T-cell (primary cell): ENCODE results near the gene VGLL2. TPM values are rescaled to one million over a fixed set of nuclear protein-coding genes. Genes with fewer than 3 reads are reported as not detected.

Experiments used
- ATAC-seq, 4 experiments: fragments of 200-7000 bp in 3 of 4; fragments of 150-1000 bp in 1 of 4; cut with Tn5 transposase; replicated peaks in 1 of 4; 1 replicate in 3 of 4; 2 replicates in 1 of 4; pipeline ENCODE4 v1.10.0; 2021; ENCODE audit warnings: moderate library complexity in 3 of 4, mild to moderate bottlenecking in 2 of 4, moderate number of reproducible peaks in 1 of 4
- CTCF ChIA-PET, 2 donors: fragments of 300-600 bp; sonication (Branson Sonifier 250); formaldehyde crosslinking; loops; one replicate each; lab custom pipeline; 2022; ENCODE audit warnings: antibody characterized with exemption in 2 of 2; lab: Charles Lee
- POLR2A ChIA-PET, 2 donors: fragments of 300-600 bp; sonication (Branson Sonifier 250); formaldehyde crosslinking; loops; one replicate each; lab custom pipeline; 2022; ENCODE audit warnings: antibody characterized with exemption in 2 of 2; lab: Charles Lee
- DNase-seq, 35 experiments: peaks; one replicate each; pipeline versions ENCODE4 v3.0.0 to v3.0.0-alpha.2; 2013 to 2023
- H3K27ac ChIP-seq: one replicate; pipeline ENCODE4 v1.5.1; 2013; ENCODE audit warnings: low read length
- H3K27me3 ChIP-seq, 2 experiments: replicated peaks in 1 of 2; 1 replicate in 1 of 2; 2 replicates in 1 of 2; pipeline versions ENCODE4 v1.6.1 to v1.7.0; 2013; ENCODE audit warnings: low read length in 1 of 2, mixed read lengths in 1 of 2; ENCODE audit not compliant: control insufficient read depth in 2 of 2, insufficient read depth in 2 of 2; ENCODE audit errors: extremely low read depth in 1 of 2
- H3K36me3 ChIP-seq, 2 donors: 1 replicate in 1 of 2; 2 replicates in 1 of 2; pipeline versions ENCODE4 v1.6.1 to v1.7.0; 2013; ENCODE audit warnings: low read length in 1 of 2; ENCODE audit not compliant: control insufficient read depth in 2 of 2, insufficient read depth in 1 of 2; ENCODE audit errors: extremely low read depth in 1 of 2
- H3K4me1 ChIP-seq, 2 experiments: 1 replicate in 1 of 2; 2 replicates in 1 of 2; pipeline versions ENCODE4 v1.6.1 to v1.7.0; 2013; ENCODE audit warnings: low read length in 2 of 2, mixed read lengths in 1 of 2; ENCODE audit not compliant: insufficient read depth in 2 of 2, control insufficient read depth in 1 of 2; ENCODE audit errors: extremely low read depth in 1 of 2
- H3K4me3 ChIP-seq, 2 donors: 1 replicate in 1 of 2; 2 replicates in 1 of 2; pipeline versions ENCODE4 v1.5.1 to v1.7.0; 2013; ENCODE audit warnings: mild to moderate bottlenecking in 2 of 2, low read length in 1 of 2, moderate library complexity in 1 of 2; ENCODE audit not compliant: control insufficient read depth in 1 of 2; ENCODE audit errors: extremely low read depth in 1 of 2
- H3K9me3 ChIP-seq: 2 replicates; pipeline ENCODE4 v1.7.0; 2013
- H3K27ac Mint-ChIP-seq, 2 donors: one replicate each; pipeline ENCODE4 v1.8.0; 2020 to 2021; ENCODE audit warnings: mild to moderate bottlenecking in 2 of 2, mixed read lengths in 2 of 2
- H3K27me3 Mint-ChIP-seq, 2 donors: one replicate each; pipeline ENCODE4 v1.8.0; 2021 to 2022; ENCODE audit warnings: mixed read lengths in 2 of 2
- H3K36me3 Mint-ChIP-seq: one replicate; pipeline ENCODE4 v1.8.0; 2021; ENCODE audit warnings: mixed read lengths
- H3K4me1 Mint-ChIP-seq, 3 donors: one replicate each; pipeline ENCODE4 v1.8.0; 2020 to 2022; ENCODE audit warnings: mixed read lengths in 3 of 3, mild to moderate bottlenecking in 1 of 3
- H3K4me3 Mint-ChIP-seq, 3 donors: one replicate each; pipeline ENCODE4 v1.8.0; 2020 to 2022; ENCODE audit warnings: mild to moderate bottlenecking in 3 of 3, mixed read lengths in 3 of 3, moderate library complexity in 3 of 3
- H3K9me3 Mint-ChIP-seq, 3 donors: one replicate each; pipeline ENCODE4 v1.8.0; 2020 to 2022; ENCODE audit warnings: mixed read lengths in 3 of 3
- WGBS: methylation state at CpG from one replicate; pipeline ENCODE4 v1.1.5; 2013; ENCODE audit warnings: missing lambda C conversion rate; ENCODE audit not compliant: insufficient coverage; 5-methylcytosine and 5-hydroxymethylcytosine counted together
- total RNA-seq, 35 experiments: library from RNA in 6 of 35; stranded (reverse) in 6 of 35; fragments of 120-200 nt in 1 of 35; gene quantifications; one replicate each; pipeline versions ENCODE4 v1.2.1 to v1.2.4 and lab custom pipeline; 2013 to 2026

The VGLL2 gene
- total RNA-seq, 5 donors from 2014 or later (not counting 1 experiment from before 2014, with no cell fraction given) = not detected

DNA sequence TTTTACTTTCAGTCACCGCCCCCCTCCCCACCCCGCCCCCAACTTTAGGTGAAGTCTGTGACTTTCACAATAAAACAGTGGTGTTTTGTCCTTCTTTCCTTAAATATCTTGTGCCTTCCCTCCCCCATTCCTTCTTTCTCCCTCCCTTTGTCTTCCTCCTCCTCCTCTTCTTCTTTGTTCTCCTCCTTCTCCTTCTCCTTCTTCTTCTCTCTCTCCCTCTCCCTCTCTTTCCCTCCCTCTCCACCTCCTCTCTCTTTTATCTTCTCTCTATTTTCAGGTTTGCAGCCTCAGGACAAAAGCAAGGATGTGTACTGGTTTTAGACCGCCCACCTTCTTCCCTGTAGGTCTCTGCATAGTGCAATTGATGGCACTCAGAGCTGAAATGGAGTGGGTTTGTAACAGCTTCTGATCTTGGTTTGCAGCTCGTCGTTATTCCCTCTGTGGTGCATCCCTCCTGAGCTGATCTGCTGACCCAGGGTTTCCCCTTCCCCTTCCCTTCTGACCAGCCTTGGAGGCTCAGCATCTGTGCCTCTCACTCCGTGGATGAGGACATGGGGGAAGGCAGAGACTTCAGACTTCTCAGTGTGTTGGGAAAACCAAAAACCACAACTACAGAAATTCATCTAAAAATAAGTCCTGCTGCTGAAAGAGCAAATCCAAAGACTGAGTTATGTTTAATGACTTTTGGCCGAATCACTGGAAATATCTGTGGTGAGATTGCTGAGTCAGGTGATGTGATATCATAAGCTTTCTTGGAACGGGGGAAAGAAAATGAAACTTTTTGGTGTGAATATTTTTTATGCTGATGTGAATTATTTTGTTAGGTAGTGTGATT is 6.9 kb downstream of the VGLL2 start:
- POLR2A ChIA-PET = no interaction called here
- no peak overlapping the region for H3K27ac Mint-ChIP-seq
- CTCF ChIA-PET = no interaction called here

DNA sequence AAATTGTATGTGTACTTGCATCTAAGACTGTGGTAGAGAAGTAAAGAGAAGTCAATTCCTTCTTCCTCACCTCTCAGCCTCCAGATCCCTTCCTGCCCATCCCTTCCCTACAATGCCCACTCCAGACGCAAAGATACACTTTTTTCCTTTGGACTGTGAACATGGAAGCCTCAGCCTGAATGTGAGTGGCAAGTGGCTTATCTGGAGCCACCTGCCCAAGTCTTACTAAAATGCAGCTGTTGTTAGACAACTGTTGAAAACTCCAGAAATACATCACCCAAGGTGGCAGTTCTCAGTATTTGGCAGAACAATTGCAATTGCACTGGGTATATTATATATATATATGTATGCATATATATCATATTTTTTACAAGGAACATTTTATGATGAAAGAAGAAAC is 7.5 kb downstream of the VGLL2 start:
- Histone ChIP-seq H3K4me3 (no peak overlapping the region), H3K4me1 (peaks cover 0 to 5% of the 10 kb centered on the region in 2 experiments), H3K9me3 (no peaks in the 10 kb centered on the region), H3K27ac (no peak overlapping the region), H3K36me3 (no peaks in the 10 kb centered on the region), H3K27me3 (peaks cover 17 to 31% of the 10 kb centered on the region in 2 experiments)
- Mint-ChIP-seq H3K9me3 (no peaks in the 10 kb centered on the region), H3K4me3 (no peak overlapping the region), H3K27ac (no peak overlapping the region), H3K4me1 (peaks cover 0 to 9% (median 3%) of the 10 kb centered on the region in 3 donors), H3K36me3 (no peaks in the 10 kb centered on the region), H3K27me3 (peaks cover 63 to 71% of the 10 kb centered on the region in 2 donors)
- CTCF ChIA-PET = no interaction called here
- POLR2A ChIA-PET = no interaction called here
- DNase-seq (no peak), ATAC-seq (no peak)
- no CpG with 5 or more reads among the region's 1 CpG for WGBS

More for the DNA sequence above, 6.9 kb downstream of the VGLL2 start:
- Mint-ChIP-seq H3K27me3 (peaks cover 70 to 78% of the 10 kb centered on the region in 2 donors), H3K36me3 (no peaks in the 10 kb centered on the region), H3K9me3 (no peaks in the 10 kb centered on the region), H3K4me3 (no peak overlapping the region), H3K4me1 (peaks cover 0 to 9% (median 3%) of the 10 kb centered on the region in 3 donors)
- Histone ChIP-seq H3K27ac (no peak overlapping the region), H3K4me3 (no peak overlapping the region), H3K4me1 (peaks cover 0 to 5% of the 10 kb centered on the region in 2 experiments), H3K9me3 (no peaks in the 10 kb centered on the region), H3K36me3 (no peaks in the 10 kb centered on the region), H3K27me3 (peaks cover 22 to 36% of the 10 kb centered on the region in 2 experiments)
- ATAC-seq (no peak), DNase-seq (no peak)
- 16% methylated on average over 3 of the region's 8 CpGs for WGBS

DNA sequence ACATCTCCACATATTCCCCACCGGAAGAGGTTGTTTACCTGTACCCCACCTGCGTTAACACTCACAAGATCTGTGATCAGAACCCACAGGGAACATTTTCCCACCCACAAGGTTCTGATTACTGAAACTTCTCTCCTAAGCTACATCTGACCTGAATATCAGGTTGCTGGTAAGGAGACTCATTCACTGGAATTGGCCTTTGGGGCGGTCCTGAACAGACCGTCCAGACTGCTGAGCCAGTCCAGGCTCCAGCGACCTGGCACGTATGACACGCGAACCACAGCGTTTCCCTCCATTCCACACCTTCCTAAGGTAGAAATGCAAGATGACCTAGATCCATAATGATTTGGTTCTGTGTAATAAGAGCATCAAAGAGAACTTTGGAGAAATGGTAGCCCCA is 9.8 kb downstream of the VGLL2 start:
- ChIA-PET POLR2A (no interaction called here), CTCF (no interaction called here)
- Mint-ChIP-seq H3K9me3 (no peaks in the 10 kb centered on the region), H3K36me3 (no peaks in the 10 kb centered on the region), H3K4me3 (no peak overlapping the region), H3K27me3 (peaks cover 47 to 55% of the 10 kb centered on the region in 2 donors), H3K27ac (no peak overlapping the region), H3K4me1 (peaks cover 0 to 3% (median 0%) of the 10 kb centered on the region in 3 donors)
- Histone ChIP-seq H3K27ac (no peak overlapping the region), H3K9me3 (no peaks in the 10 kb centered on the region), H3K4me3 (no peak overlapping the region), H3K36me3 (no peaks in the 10 kb centered on the region), H3K4me1 (peaks cover 0 to 2% of the 10 kb centered on the region in 2 experiments), H3K27me3 (peaks cover 8 to 21% of the 10 kb centered on the region in 2 experiments)
- DNase-seq (no peak), ATAC-seq (no peak)
- no CpG with 5 or more reads among the region's 9 CpGs for WGBS

- Mint-ChIP-seq H3K27ac (no peak overlapping the region), H3K9me3 (no peaks in the 10 kb centered on the region), H3K27me3 (peaks cover 52 to 58% of the 10 kb centered on the region in 2 donors), H3K4me3 (no peak overlapping the region), H3K4me1 (peaks cover 0 to 3% (median 0%) of the 10 kb centered on the region in 3 donors), H3K36me3 (no peaks in the 10 kb centered on the region)
- H3K9me3 ChIP-seq = no peaks in the 10 kb centered on the region
- ChIA-PET POLR2A (no interaction called here), CTCF (no interaction called here)
- no CpG with 5 or more reads among the region's 5 CpGs for WGBS
- ATAC-seq (no peak), DNase-seq (no peak)
- no peak overlapping the region for H3K4me3 ChIP-seq
- H3K36me3 ChIP-seq = no peaks in the 10 kb centered on the region
- no peaks in the 10 kb centered on the region for H3K4me1 ChIP-seq
- no peak overlapping the region for H3K27ac ChIP-seq
- H3K27me3 ChIP-seq = peaks cover 8 to 19% of the 10 kb centered on the region in 2 experiments
Observed at GRCh38 chr6:117275711-117276110, 10.4 kb downstream of the VGLL2 start.

GRCh38 chr6:117276778-117277316 is 11.5 kb downstream of the VGLL2 start:
- DNase-seq (no peak), ATAC-seq (no peak)
- ChIA-PET POLR2A (no interaction called here), CTCF (interaction anchor here in 1 of 2 donors (0.6 kb wide), 1 partner anchor 1339 kb away, joined by 3 read pairs; no protein-coding TSS in a partner anchor)
- H3K4me3 Mint-ChIP-seq = no peak overlapping the region
- WGBS = no CpG with 5 or more reads among the region's 10 CpGs
- Histone ChIP-seq H3K4me3 (no peak overlapping the region), H3K27me3 (peaks cover 11 to 17% of the 10 kb centered on the region in 2 experiments), H3K4me1 (no peaks in the 10 kb centered on the region), H3K27ac (no peak overlapping the region), H3K9me3 (no peaks in the 10 kb centered on the region), H3K36me3 (no peaks in the 10 kb centered on the region)
- H3K27me3 Mint-ChIP-seq = peaks cover 52 to 53% of the 10 kb centered on the region in 2 donors
- no peaks in the 10 kb centered on the region for H3K4me1 Mint-ChIP-seq
- H3K36me3 Mint-ChIP-seq = no peaks in the 10 kb centered on the region
- no peaks in the 10 kb centered on the region for H3K9me3 Mint-ChIP-seq
- no peak overlapping the region for H3K27ac Mint-ChIP-seq

DNA sequence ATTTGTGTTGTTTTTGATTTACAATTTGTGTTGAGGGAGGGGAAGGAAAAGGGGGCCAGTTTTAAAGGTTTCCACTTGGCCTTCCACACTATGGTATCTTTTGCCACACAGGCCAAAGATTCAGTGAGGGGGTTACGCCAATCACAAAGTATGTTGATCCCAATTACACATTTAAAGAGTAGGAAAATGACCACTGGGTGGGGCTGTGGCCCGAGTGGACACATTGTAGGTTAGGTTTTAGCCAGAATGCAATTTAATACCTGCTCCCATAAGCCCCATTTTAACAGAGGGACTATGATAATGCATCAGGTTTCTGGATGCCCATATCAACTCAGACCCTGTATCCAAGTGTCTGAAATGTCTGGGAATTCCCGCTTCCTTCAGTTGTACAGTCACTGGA is 15.6 kb downstream of the VGLL2 start:
- no peak overlapping the region for H3K27ac Mint-ChIP-seq
- Histone ChIP-seq H3K27ac (no peak overlapping the region), H3K27me3 (peaks cover 3 to 4% of the 10 kb centered on the region in 2 experiments), H3K9me3 (no peaks in the 10 kb centered on the region), H3K4me1 (no peaks in the 10 kb centered on the region), H3K4me3 (no peak overlapping the region), H3K36me3 (no peaks in the 10 kb centered on the region)
- ATAC-seq (no peak), DNase-seq (no peak)
- no CpG with 5 or more reads among the region's 3 CpGs for WGBS
- H3K27me3 Mint-ChIP-seq = peaks cover 22 to 23% of the 10 kb centered on the region in 2 donors
- no peaks in the 10 kb centered on the region for H3K4me1 Mint-ChIP-seq
- H3K9me3 Mint-ChIP-seq = peaks cover 0 to 7% (median 0%) of the 10 kb centered on the region in 3 donors
- H3K4me3 Mint-ChIP-seq = no peak overlapping the region
- ChIA-PET POLR2A (no interaction called here), CTCF (no interaction called here)
- H3K36me3 Mint-ChIP-seq = no peaks in the 10 kb centered on the region
